Keratinocyte (primary cell): ENCODE measurements around the gene HPS6. TPM values are rescaled to one million over a fixed set of nuclear protein-coding genes. Genes with fewer than 3 reads are reported as not detected.

ENCODE experiments used
- DNase-seq: peaks from one replicate; pipeline ENCODE4 v3.0.0-alpha.2; 2011; ENCODE audit warnings: low read depth, missing footprints, low spot score
- FAIRE-seq: peaks from 2 replicates; lab custom pipeline; 2011; peaks lifted over from hg19 to GRCh38; lab: Jason Lieb, UNC
- H2AFZ ChIP-seq: 2 replicates; pipeline ENCODE4 v1.6.0; 2012; ENCODE audit warnings: low read length, control low read depth, inconsistent platforms; ENCODE audit not compliant: control insufficient read depth
- H3K27ac ChIP-seq: 2 replicates; pipeline ENCODE4 v1.5.1; 2011; ENCODE audit warnings: low read length; ENCODE audit not compliant: control insufficient read depth, insufficient read depth
- H3K27me3 ChIP-seq: 3 replicates; pipeline ENCODE4 v1.6.0; 2011; ENCODE audit warnings: low read length; ENCODE audit not compliant: control insufficient read depth, insufficient read depth; ENCODE audit errors: extremely low read depth
- H3K36me3 ChIP-seq, 2 experiments: 2 replicates in 1 of 2; 3 replicates in 1 of 2; pipeline ENCODE4 v1.5.1; 2011; ENCODE audit warnings: low read length in 2 of 2, mild to moderate bottlenecking in 1 of 2; ENCODE audit not compliant: control insufficient read depth in 2 of 2, insufficient read depth in 2 of 2; ENCODE audit errors: extremely low read depth in 1 of 2
- H3K4me1 ChIP-seq: 3 replicates; pipeline ENCODE4 v1.5.1; 2011; ENCODE audit warnings: low read length; ENCODE audit not compliant: control insufficient read depth, insufficient read depth; ENCODE audit errors: extremely low read depth
- H3K4me2 ChIP-seq: 3 replicates; pipeline ENCODE4 v1.6.0; 2011; ENCODE audit warnings: low read depth, low read length; ENCODE audit not compliant: control insufficient read depth, insufficient read depth; ENCODE audit errors: extremely low read depth
- H3K4me3 ChIP-seq, 3 experiments: fragments of 200-600 bp in 1 of 3; sonication (generic) in 1 of 3; 2 replicates in 2 of 3; 3 replicates in 1 of 3; pipeline ENCODE4 v1.5.1; 2011 to 2016; ENCODE audit warnings: low read length in 3 of 3, mild to moderate bottlenecking in 3 of 3, control low read depth in 2 of 3, inconsistent platforms in 1 of 3, low read depth in 1 of 3, mixed read lengths in 1 of 3, mixed run types in 1 of 3, moderate library complexity in 1 of 3; ENCODE audit not compliant: control insufficient read depth in 2 of 3, insufficient read depth in 2 of 3; ENCODE audit errors: extremely low read depth in 1 of 3
- H3K79me2 ChIP-seq: 2 replicates; pipeline ENCODE4 v1.6.0; 2012; ENCODE audit warnings: low read length; ENCODE audit not compliant: control insufficient read depth, insufficient read depth
- H3K9ac ChIP-seq: 3 replicates; pipeline ENCODE4 v1.6.0; 2011; ENCODE audit warnings: low read length; ENCODE audit not compliant: control insufficient read depth, insufficient read depth; ENCODE audit errors: extremely low read depth
- H3K9me1 ChIP-seq: 3 replicates; pipeline ENCODE4 v1.6.0; 2011; ENCODE audit warnings: low read length; ENCODE audit not compliant: control insufficient read depth, insufficient read depth; ENCODE audit errors: extremely low read depth
- H3K9me3 ChIP-seq: 2 replicates; pipeline ENCODE4 v1.5.1; 2012; ENCODE audit warnings: low read depth, low read length; ENCODE audit not compliant: control insufficient read depth
- H4K20me1 ChIP-seq: 3 replicates; pipeline ENCODE4 v1.6.0; 2011; ENCODE audit warnings: low read length; ENCODE audit not compliant: control insufficient read depth, insufficient read depth; ENCODE audit errors: extremely low read depth
- EZH2 ChIP-seq: IDR thresholded peaks from one replicate; pipeline ENCODE4 v1.6.1; 2012; ENCODE audit warnings: inconsistent platforms, mild to moderate bottlenecking, low read length, moderate library complexity
- dilution Hi-C: fragments of 300-500 bp; cut with MboI; formaldehyde crosslinking; loops from one replicate; pipeline ENCODE4 v1.7.0; 2020; ENCODE audit warnings: low sequenced_read_pairs; ENCODE audit not compliant: extremely low pct_ligation_motif_present
- polyA plus RNA-seq, 5 experiments: library from polyadenylated mRNA; depleted of rRNA in 3 of 5; stranded (reverse) in 3 of 5; stranded (forward) in 1 of 5; unstranded in 1 of 5; fragments of >200 nt; gene quantifications; 1 replicate in 1 of 5; 2 replicates in 3 of 5; 3 replicates in 1 of 5; pipeline versions ENCODE4 v1.2.1 to v1.2.3, GENCODE V29; 2011 to 2012; ENCODE audit warnings: missing spikeins in 2 of 5, low read depth in 1 of 5, low replicate concordance in 1 of 5
- TF ChIP-seq, protein P1 (sequence below), 3 experiments: IDR thresholded peaks in 1 of 3; conservative IDR thresholded peaks in 1 of 3; optimal IDR thresholded peaks in 1 of 3; 2 replicates in 2 of 3; 3 replicates in 1 of 3; pipeline versions ENCODE3 to v1.5.1; 2011; ENCODE audit warnings: low read length in 3 of 3, mild to moderate bottlenecking in 3 of 3, moderate library complexity in 2 of 3, control low read depth in 1 of 3, inconsistent platforms in 1 of 3; ENCODE audit not compliant: insufficient read depth in 2 of 3; ENCODE audit errors: extremely low read depth in 1 of 3

HPS6 gene
- polyA plus RNA-seq, 1 donor (not counting 4 experiments of a cell fraction or from before 2014, with no cell fraction given) = 8.6 TPM

DNA sequence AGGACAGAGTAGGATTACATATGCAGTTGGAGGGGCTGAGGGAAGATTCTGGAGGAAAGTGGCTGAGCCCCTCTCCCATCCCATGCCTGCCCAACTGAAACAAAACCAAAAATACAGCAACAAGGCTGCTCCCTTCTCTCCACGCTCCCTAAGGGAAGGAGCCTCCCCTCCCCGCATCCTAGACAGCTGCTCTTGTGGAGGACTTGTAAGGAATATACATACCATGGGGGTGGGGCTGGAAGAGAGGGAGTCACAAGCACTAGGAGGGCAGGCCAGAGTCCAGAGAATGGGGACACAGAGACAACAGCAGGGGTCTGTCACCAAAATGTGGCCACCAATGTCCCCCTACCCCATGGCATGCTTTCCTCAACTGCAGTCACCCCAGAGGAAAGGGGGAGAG is 41.8 kb downstream of the HPS6 start:
- Histone ChIP-seq H3K9ac (no peak overlapping the region), H3K9me1 (peaks cover 6% of the 10 kb centered on the region), H2AFZ (no peak overlapping the region), H3K4me1 (no peaks in the 10 kb centered on the region), H3K27ac (no peak overlapping the region), H3K36me3 (peaks cover 53 to 60% of the 10 kb centered on the region in 2 experiments), H3K4me2 (no peak overlapping the region), H4K20me1 (peaks cover under 1% of the 10 kb centered on the region), H3K79me2 (peaks cover 24% of the 10 kb centered on the region), H3K4me3 (no peak overlapping the region), H3K9me3 (no peaks in the 10 kb centered on the region), H3K27me3 (no peaks in the 10 kb centered on the region)
- TF ChIP-seq, protein P1, sequence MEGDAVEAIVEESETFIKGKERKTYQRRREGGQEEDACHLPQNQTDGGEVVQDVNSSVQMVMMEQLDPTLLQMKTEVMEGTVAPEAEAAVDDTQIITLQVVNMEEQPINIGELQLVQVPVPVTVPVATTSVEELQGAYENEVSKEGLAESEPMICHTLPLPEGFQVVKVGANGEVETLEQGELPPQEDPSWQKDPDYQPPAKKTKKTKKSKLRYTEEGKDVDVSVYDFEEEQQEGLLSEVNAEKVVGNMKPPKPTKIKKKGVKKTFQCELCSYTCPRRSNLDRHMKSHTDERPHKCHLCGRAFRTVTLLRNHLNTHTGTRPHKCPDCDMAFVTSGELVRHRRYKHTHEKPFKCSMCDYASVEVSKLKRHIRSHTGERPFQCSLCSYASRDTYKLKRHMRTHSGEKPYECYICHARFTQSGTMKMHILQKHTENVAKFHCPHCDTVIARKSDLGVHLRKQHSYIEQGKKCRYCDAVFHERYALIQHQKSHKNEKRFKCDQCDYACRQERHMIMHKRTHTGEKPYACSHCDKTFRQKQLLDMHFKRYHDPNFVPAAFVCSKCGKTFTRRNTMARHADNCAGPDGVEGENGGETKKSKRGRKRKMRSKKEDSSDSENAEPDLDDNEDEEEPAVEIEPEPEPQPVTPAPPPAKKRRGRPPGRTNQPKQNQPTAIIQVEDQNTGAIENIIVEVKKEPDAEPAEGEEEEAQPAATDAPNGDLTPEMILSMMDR (optimal IDR thresholded peaks at IDR 0.05 in 1 of 3, IDR thresholded peaks at IDR 0.05 in 1 of 3, conservative IDR thresholded peaks at IDR 0.05 in 1 of 3; ENCODE audit: extremely low read depth in 1 of 3, insufficient read depth in 2 of 3, low read length in 3 of 3) = no peak
- TF ChIP-seq EZH2 = no peak
- no peak for DNase-seq
- dilution Hi-C loops = no loop called here
- FAIRE-seq = no peak

- FAIRE-seq (no peak), DNase-seq (no peak)
- peaks cover 49 to 56% of the 10 kb centered on the region in 2 experiments for H3K36me3 ChIP-seq
- TF ChIP-seq, protein P1 (optimal IDR thresholded peaks at IDR 0.05 in 1 of 3, IDR thresholded peaks at IDR 0.05 in 1 of 3, conservative IDR thresholded peaks at IDR 0.05 in 1 of 3; ENCODE audit: extremely low read depth in 1 of 3, insufficient read depth in 2 of 3, low read length in 3 of 3) = no peak
- TF ChIP-seq EZH2 = no peak
- H3K4me1 ChIP-seq = peaks cover 17% of the 10 kb centered on the region
- H3K9ac ChIP-seq = no peak overlapping the region
- no peak overlapping the region for H2AFZ ChIP-seq
- peaks cover 3% of the 10 kb centered on the region for H4K20me1 ChIP-seq
- H3K27me3 ChIP-seq = no peaks in the 10 kb centered on the region
- peaks cover 6% of the 10 kb centered on the region for H3K9me1 ChIP-seq
- H3K4me2 ChIP-seq = no peak overlapping the region
- no peaks in the 10 kb centered on the region for H3K9me3 ChIP-seq
- peaks cover 48% of the 10 kb centered on the region for H3K79me2 ChIP-seq
- no peak overlapping the region for H3K4me3 ChIP-seq
- H3K27ac ChIP-seq = no peak overlapping the region
- dilution Hi-C loops = no loop called here
Measured at GRCh38 chr10:102109166-102110116, 44.3 kb downstream of the HPS6 start.
